ENCODE measurements around the gene DERA. TPM values are rescaled to one million over a fixed set of nuclear protein-coding genes. Genes with fewer than 3 reads are reported as not detected.

DERA gene
- total and polyA plus RNA-seq, 9 of the 15 experiments (the other 6 are each of a cell fraction or from before 2014, with no cell fraction given): 5.5 to 15.5 (median 7.8) TPM

GRCh38 chr12:15962760-15963159, 51.6 kb downstream of the DERA start:
- no peak for DNase-seq (ENCODE audit: extremely low read depth in 1 of 4, low spot score in 3 of 4)
- Histone ChIP-seq H2AFZ (ENCODE audit: low read depth, low read length) (no peak overlapping the region), H3K27ac (ENCODE audit: extremely low read depth, low read depth, low read length) (no peak overlapping the region), H3K9me1 (ENCODE audit: control insufficient read depth, insufficient read depth, low read length) (no peaks in the 10 kb centered on the region), H3K9ac (ENCODE audit: insufficient read depth in 1 of 2, low read depth in 2 of 2, low read length in 2 of 2) (no peak overlapping the region), H3K9me3 (replicated peaks; ENCODE audit: control insufficient read depth, insufficient read depth, low read depth, low read length) (no peaks in the 10 kb centered on the region), H3K36me3 (ENCODE audit: control insufficient read depth, insufficient read depth, low read length) (no peaks in the 10 kb centered on the region), H4K20me1 (replicated peaks; ENCODE audit: control insufficient read depth, insufficient read depth, low read length) (no peaks in the 10 kb centered on the region), H3K27me3 (ENCODE audit: control insufficient read depth in 2 of 2, insufficient read depth in 2 of 2, low read length in 2 of 2) (no peaks in the 10 kb centered on the region), H3K4me1 (replicated peaks in 1 of 2; ENCODE audit: control insufficient read depth in 2 of 2, insufficient read depth in 2 of 2, low read length in 2 of 2) (no peaks in the 10 kb centered on the region), H3K79me2 (ENCODE audit: control insufficient read depth, insufficient read depth, low read length) (no peaks in the 10 kb centered on the region), H3K4me2 (ENCODE audit: insufficient read depth, low read length) (no peak overlapping the region), H3K4me3 (no peak overlapping the region)
- 5% methylated on average over 4 of the region's 4 CpGs for WGBS (ENCODE audit: insufficient coverage, low coverage, missing lambda C conversion rate)
- in situ Hi-C loops (cut with MboI): no loop called here
- TF ChIP-seq SRSF1 (IDR thresholded peaks at IDR 0.05; ENCODE audit: low read depth, low read length) (no peak), OTX1 (CRISPR knock-in tag; IDR thresholded peaks at IDR 0.05) (no peak), ZNF239 (CRISPR knock-in tag; IDR thresholded peaks at IDR 0.05) (no peak), U2AF2 (optimal IDR thresholded peaks at IDR 0.05; ENCODE audit: low read depth, low read length) (no peak), ZNF184 (CRISPR knock-in tag; IDR thresholded peaks at IDR 0.05) (no peak), PRPF4 (IDR thresholded peaks at IDR 0.05; ENCODE audit: insufficient read depth, low read depth, low read length, poor library complexity, severe bottlenecking) (no peak), BMI1 (IDR thresholded peaks at IDR 0.05; ENCODE audit: low read length) (no peak), ZNF224 (CRISPR knock-in tag; IDR thresholded peaks at IDR 0.05) (no peak), TEAD1 (CRISPR knock-in tag; IDR thresholded peaks at IDR 0.05) (no peak), SFPQ (IDR thresholded peaks at IDR 0.05; ENCODE audit: low read depth, low read length) (no peak), ZFPM2 (CRISPR knock-in tag; IDR thresholded peaks at IDR 0.05) (no peak), ZBTB34 (CRISPR knock-in tag; IDR thresholded peaks at IDR 0.05) (no peak), ZNF3 (CRISPR knock-in tag; IDR thresholded peaks at IDR 0.05) (no peak), ZBTB2 (IDR thresholded peaks at IDR 0.05) (no peak), MTA3 (IDR thresholded peaks at IDR 0.05; ENCODE audit: borderline replicate concordance) (no peak), ESRRA (IDR thresholded peaks at IDR 0.05; ENCODE audit: borderline replicate concordance, low read depth) (no peak), ZNF143 (CRISPR knock-in tag; IDR thresholded peaks at IDR 0.05) (no peak)
- intact Hi-C loops (cut with micrococcal nuclease): no loop called here
- ChIA-PET CTCF (ENCODE audit: low intra/inter-chr PET ratio) (no interaction called here), POLR2A (no interaction called here)
- BruUV-seq (replicated peaks): no TSS peak
- FAIRE-seq: no peak
- no peak for ATAC-seq

Data from K562 (cell line).